ENCODE data around the gene NPC1.
A peak's percentile ranks its signal among the peaks of the same experiment; 100 is the strongest.
"Not testable (repeated sequence)": the region's sequence is repeated elsewhere in the genome, so short reads cannot be mapped to it uniquely, and the experiment has no call there.

The NPC1 gene

GRCh38 chr18:23523429-23524212 is 62.7 kb downstream of the NPC1 start:
- H3K27me3 Mint-ChIP-seq, result no peaks in the 10 kb centered on the region
- DNase-seq (ENCODE audit: low spot score in 2 of 2) (no peak), ATAC-seq (ENCODE audit: low read depth) (peak; percentile 52)
- no peaks in the 10 kb centered on the region for H3K9me3 Mint-ChIP-seq
- H3K4me1 Mint-ChIP-seq, result peaks cover 11% of the 10 kb centered on the region
- H3K4me3 Mint-ChIP-seq, result peak overlapping the region; percentile 18
- peak overlapping the region; percentile 83 for H3K27ac Mint-ChIP-seq
- peaks cover 30% of the 10 kb centered on the region for H3K36me3 Mint-ChIP-seq

DNA sequence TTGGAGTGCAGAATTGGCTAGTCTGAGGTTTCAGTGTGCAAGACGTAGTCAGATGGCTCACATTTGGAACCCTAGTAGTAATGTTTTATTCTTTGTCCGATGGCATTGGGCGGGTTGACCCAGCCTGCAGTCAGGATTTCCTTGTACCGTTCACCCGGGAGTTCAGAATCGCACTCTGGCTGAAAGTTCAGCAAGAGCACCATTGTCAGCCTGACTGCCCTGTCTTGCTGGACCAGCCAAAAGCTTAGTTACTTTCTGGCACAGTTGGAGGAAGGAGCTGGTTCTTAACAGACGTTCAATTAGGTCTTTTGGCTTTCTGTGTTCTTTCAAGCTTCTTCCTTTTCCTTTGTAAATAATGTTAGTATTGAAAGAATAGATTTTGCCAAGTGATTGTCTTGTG is 64.4 kb downstream of the NPC1 start:
- ATAC-seq (ENCODE audit: low read depth), result no peak
- peaks cover 11% of the 10 kb centered on the region for H3K4me1 Mint-ChIP-seq
- H3K27me3 Mint-ChIP-seq, result no peaks in the 10 kb centered on the region
- no peak overlapping the region for H3K4me3 Mint-ChIP-seq
- no peaks in the 10 kb centered on the region for H3K9me3 Mint-ChIP-seq
- no peak for DNase-seq (ENCODE audit: low spot score in 2 of 2)
- peak overlapping the region; percentile 41 for H3K27ac Mint-ChIP-seq
- peaks cover 32% of the 10 kb centered on the region for H3K36me3 Mint-ChIP-seq

DNA sequence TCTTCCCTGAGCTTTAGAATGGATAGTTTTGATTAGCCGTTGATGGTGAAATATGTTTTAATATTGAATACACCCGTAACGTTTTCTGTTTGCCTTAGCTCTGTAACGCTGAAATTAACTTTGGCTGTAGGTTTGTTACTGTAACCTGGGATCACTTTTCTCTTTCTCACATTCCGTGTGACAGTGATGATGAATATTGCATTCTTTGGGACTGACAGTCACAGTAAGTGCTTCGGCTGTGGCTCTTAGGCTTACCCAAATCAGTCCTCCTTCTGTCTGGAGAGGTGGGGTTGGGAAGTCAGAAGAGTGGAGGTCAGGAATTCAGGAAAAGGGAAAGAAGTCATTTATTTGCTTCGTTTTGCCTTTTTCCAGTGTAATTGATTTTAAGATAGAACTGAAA is 65.0 kb downstream of the NPC1 start:
- DNase-seq (ENCODE audit: low spot score in 2 of 2), result no peak
- H3K27ac Mint-ChIP-seq, result peak overlapping the region; percentile 41
- H3K4me3 Mint-ChIP-seq, result no peak overlapping the region
- peaks cover 32% of the 10 kb centered on the region for H3K36me3 Mint-ChIP-seq
- H3K4me1 Mint-ChIP-seq, result peaks cover 11% of the 10 kb centered on the region
- no peaks in the 10 kb centered on the region for H3K9me3 Mint-ChIP-seq
- no peak for ATAC-seq (ENCODE audit: low read depth)
- H3K27me3 Mint-ChIP-seq, result no peaks in the 10 kb centered on the region

DNA sequence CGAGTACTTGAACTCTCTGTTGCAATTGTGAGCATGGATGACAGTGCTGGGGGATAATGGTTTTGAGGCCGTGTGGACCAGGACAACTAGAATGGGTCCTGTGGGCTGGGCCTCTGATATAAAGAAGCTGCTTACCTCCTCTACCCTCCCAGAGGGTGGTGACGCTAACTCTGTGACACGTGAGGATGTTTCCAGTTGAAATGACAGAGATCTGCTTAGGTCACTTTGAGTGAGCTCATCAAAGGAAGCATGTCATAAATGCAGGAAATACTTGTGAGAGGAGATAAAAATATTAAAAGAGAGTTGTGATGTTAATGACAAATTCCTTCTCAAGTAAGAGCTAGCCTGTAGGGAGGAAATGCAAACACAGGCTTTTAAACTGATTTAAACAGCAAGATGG is 66.6 kb downstream of the NPC1 start:
- ATAC-seq (ENCODE audit: low read depth) (no peak), DNase-seq (ENCODE audit: low spot score in 2 of 2) (no peak)
- H3K9me3 Mint-ChIP-seq, result no peaks in the 10 kb centered on the region
- no peaks in the 10 kb centered on the region for H3K27me3 Mint-ChIP-seq
- no peak overlapping the region for H3K27ac Mint-ChIP-seq
- H3K4me3 Mint-ChIP-seq, result no peak overlapping the region
- peaks cover 16% of the 10 kb centered on the region for H3K4me1 Mint-ChIP-seq
- H3K36me3 Mint-ChIP-seq, result peaks cover 33% of the 10 kb centered on the region

DNA sequence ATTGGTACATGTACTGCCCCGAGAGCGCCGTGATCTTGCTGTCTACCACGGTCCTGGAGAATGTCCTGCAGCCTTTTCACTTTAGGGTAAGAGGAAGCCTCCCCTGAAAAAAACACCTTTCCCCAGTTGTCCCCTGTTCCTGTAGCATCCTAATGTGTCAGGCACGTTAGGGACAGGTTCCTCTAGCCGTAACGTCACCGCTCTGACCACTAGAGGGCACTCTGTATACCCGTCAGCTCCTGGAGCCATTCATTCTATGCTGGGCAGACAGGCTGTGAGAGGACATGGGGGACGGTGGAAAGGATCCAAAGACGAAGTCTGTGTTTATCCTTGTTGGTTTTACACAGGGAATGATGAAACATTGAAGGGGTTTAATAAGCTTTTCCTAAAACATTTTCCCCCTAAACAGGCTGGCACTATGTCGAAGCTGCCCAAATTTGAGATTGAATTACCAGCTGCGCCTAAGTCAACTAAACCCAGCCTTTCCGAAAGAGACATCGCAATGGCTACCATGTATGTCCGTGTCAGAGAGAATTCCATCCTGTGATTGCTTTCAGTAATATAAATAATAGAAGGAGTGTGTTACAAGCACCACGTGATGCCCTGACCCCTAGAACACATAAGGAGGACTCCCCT is 70.3 kb downstream of the NPC1 start:
- DNase-seq (ENCODE audit: low spot score in 2 of 2) (peak; percentile 67 to 69), ATAC-seq (ENCODE audit: low read depth) (peak; percentile 87)
- Mint-ChIP-seq H3K9me3 (no peaks in the 10 kb centered on the region), H3K27ac (no peak overlapping the region), H3K27me3 (no peaks in the 10 kb centered on the region), H3K4me3 (no peak overlapping the region), H3K36me3 (peaks cover 29% of the 10 kb centered on the region), H3K4me1 (peaks cover 18% of the 10 kb centered on the region)

DNA sequence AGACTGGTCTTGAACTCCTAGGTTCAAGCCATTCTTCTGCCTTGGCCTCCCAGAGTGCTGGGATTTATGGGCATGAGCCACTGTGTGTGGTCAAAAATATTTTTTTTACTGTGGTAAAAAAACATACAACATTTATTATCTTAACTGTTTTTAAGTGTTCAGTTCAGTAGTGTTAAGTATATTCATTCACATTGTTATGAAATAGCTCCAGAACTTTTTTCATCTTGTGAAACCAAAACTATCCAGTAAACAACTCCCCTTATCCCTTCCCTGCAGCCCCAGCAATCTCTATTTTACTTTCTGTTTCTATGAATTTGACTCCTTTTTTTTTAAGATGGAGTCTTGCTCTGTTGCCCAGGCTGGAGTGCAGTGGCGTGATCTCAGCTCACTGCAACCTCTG is 73.7 kb downstream of the NPC1 start:
- Mint-ChIP-seq H3K27ac (peak overlapping the region; percentile 75), H3K4me1 (peaks cover 27% of the 10 kb centered on the region), H3K36me3 (peaks cover 23% of the 10 kb centered on the region), H3K9me3 (no peaks in the 10 kb centered on the region), H3K27me3 (no peaks in the 10 kb centered on the region), H3K4me3 (peak overlapping the region; percentile 40)
- DNase-seq (ENCODE audit: low spot score in 2 of 2), result no peak
- ATAC-seq (ENCODE audit: low read depth), result peak; percentile 32

- peaks cover 23% of the 10 kb centered on the region for H3K36me3 Mint-ChIP-seq
- not testable (repeated sequence) for H3K9me3 Mint-ChIP-seq; DNase-seq (ENCODE audit: low spot score in 2 of 2); H3K27me3 Mint-ChIP-seq; H3K4me3 Mint-ChIP-seq
- peak overlapping the region; percentile 75 for H3K27ac Mint-ChIP-seq
- peak; percentile 39 for ATAC-seq (ENCODE audit: low read depth)
- H3K4me1 Mint-ChIP-seq, result peaks cover 29% of the 10 kb centered on the region
These were observed 74.1 kb downstream of the NPC1 start for GRCh38 chr18:23512216-23512615.

DNA sequence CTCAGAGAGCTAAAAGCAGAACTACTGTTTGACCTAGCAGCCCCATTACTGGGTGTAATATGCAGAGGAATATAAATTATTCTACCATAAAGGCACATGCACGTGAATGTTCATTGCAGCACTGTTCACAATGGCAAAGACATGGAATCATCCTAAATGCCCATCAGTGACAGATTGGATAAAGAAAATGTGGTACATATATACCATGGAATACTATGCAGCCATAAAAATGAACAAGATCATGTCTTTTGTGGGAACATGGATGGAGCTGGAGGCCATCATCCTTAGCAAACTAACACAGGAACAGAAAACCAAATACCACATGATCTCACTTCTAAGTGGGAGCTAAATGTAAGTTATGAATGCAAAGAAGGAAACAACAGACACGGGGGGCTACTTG is 75.4 kb downstream of the NPC1 start:
- not testable (repeated sequence) for H3K27me3 Mint-ChIP-seq
- peaks cover 22% of the 10 kb centered on the region for H3K36me3 Mint-ChIP-seq

GRCh38 chr18:23506393-23506792 is 79.9 kb downstream of the NPC1 start:
- Mint-ChIP-seq H3K27ac (no peak overlapping the region), H3K4me3 (no peak overlapping the region), H3K27me3 (no peaks in the 10 kb centered on the region), H3K9me3 (no peaks in the 10 kb centered on the region), H3K36me3 (peaks cover 15% of the 10 kb centered on the region), H3K4me1 (peaks cover 28% of the 10 kb centered on the region)
- no peak for DNase-seq (ENCODE audit: low spot score in 2 of 2)
- no peak for ATAC-seq (ENCODE audit: low read depth)

More for the DNA sequence above, 75.4 kb downstream of the NPC1 start:
- DNase-seq (ENCODE audit: low spot score in 2 of 2); H3K9me3 Mint-ChIP-seq; ATAC-seq (ENCODE audit: low read depth); H3K27ac Mint-ChIP-seq; H3K4me3 Mint-ChIP-seq: not testable (repeated sequence)
- peaks cover 27% of the 10 kb centered on the region for H3K4me1 Mint-ChIP-seq

DNA sequence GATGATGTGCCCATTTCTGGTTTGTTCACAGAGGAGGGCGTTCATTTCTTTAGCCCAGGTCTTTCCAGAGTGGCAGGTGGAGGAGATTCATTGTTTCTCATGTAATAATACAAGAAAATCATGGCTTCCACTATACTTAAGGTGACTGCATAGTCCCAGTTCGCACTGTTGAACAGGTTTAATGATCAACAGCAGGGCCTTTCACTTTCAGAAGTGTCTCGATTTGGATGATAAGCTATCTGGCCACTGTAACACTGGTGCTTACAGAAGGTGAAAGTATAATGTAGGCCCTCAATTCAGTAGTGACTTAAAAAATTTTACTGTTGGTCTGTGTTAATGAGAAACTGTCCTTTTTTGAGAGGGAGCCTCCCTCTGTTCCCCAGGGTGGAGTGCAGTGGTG is 81.6 kb downstream of the NPC1 start:
- Mint-ChIP-seq H3K36me3 (peaks cover 6% of the 10 kb centered on the region), H3K4me3 (peak overlapping the region; percentile 94), H3K27me3 (no peaks in the 10 kb centered on the region), H3K27ac (peak overlapping the region; percentile 94), H3K9me3 (no peaks in the 10 kb centered on the region), H3K4me1 (peaks cover 29% of the 10 kb centered on the region)
- DNase-seq (ENCODE audit: low spot score in 2 of 2) (no peak), ATAC-seq (ENCODE audit: low read depth) (peak; percentile 23)

GRCh38 chr18:23503963-23504344 is 82.4 kb downstream of the NPC1 start:
- peak overlapping the region; percentile 94 for H3K4me3 Mint-ChIP-seq
- no peak for DNase-seq (ENCODE audit: low spot score in 2 of 2)
- no peaks in the 10 kb centered on the region for H3K27me3 Mint-ChIP-seq
- peaks cover 6% of the 10 kb centered on the region for H3K36me3 Mint-ChIP-seq
- H3K4me1 Mint-ChIP-seq, result peaks cover 34% of the 10 kb centered on the region
- no peaks in the 10 kb centered on the region for H3K9me3 Mint-ChIP-seq
- ATAC-seq (ENCODE audit: low read depth), result no peak
- H3K27ac Mint-ChIP-seq, result peak overlapping the region; percentile 94

- DNase-seq (ENCODE audit: low spot score in 2 of 2), result peak; percentile 98 to 99
- H3K4me1 Mint-ChIP-seq, result peaks cover 37% of the 10 kb centered on the region
These were observed 83.0 kb downstream of the NPC1 start, which contains the start of gene RMC1 for GRCh38 chr18:23503038-23503962. Gene RMC1 (plus strand): TSS chr18:23503511. CDS start chr18:23503619, 108 bp downstream.

DNA sequence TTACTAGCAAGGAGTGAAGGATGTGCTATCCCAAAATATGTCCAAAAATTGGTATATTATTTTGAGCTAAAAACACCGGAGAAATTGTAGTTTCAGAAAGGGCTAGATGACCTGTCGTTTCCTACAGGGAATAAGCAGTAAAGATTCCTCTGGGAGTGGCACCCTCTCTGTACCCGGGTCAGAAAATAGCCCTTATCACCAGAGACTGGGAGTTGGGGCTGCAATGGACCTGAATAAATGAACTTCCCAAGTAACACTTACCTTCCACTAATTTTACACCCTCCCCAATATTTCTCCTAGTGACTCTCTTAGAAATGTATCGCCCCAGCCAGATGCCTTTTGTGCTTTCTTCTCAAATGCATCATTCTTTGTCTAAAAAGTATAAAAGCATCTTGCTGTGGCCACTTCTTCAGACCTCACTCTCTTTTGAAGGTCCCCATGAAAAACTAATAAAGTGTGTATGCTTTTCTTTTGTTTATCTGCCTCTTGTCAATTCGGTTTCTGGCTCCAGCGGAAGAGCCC is 83.7 kb downstream of the NPC1 start:
- ATAC-seq (ENCODE audit: low read depth) (no peak), DNase-seq (ENCODE audit: low spot score in 2 of 2) (no peak)
- Mint-ChIP-seq H3K36me3 (peaks cover 6% of the 10 kb centered on the region), H3K27ac (peak overlapping the region; percentile 89), H3K4me1 (peaks cover 40% of the 10 kb centered on the region), H3K4me3 (peak overlapping the region; percentile 94), H3K27me3 (no peaks in the 10 kb centered on the region), H3K9me3 (no peaks in the 10 kb centered on the region)

More at GRCh38 chr18:23503038-23503962, 83.0 kb downstream of the NPC1 start, which contains the start of gene RMC1:
- no peaks in the 10 kb centered on the region for H3K27me3 Mint-ChIP-seq
- H3K36me3 Mint-ChIP-seq, result peaks cover 6% of the 10 kb centered on the region
- H3K27ac Mint-ChIP-seq, result peak within 1 kb of the TSS; percentile 94
- no peaks in the 10 kb centered on the region for H3K9me3 Mint-ChIP-seq
- ATAC-seq (ENCODE audit: low read depth), result peak; percentile 86
- peak within 1 kb of the TSS; percentile 94 for H3K4me3 Mint-ChIP-seq
